KBM-7 (cell line): ENCODE measurements around the gene FBXL5.

ENCODE experiments used
- DNase-seq: peaks from one replicate; pipeline ENCODE4 v3.0.0-alpha.2; 2015
- in situ Hi-C: fragments of 300-500 bp; cut with MboI; formaldehyde crosslinking; loops from 2 replicates; pipeline ENCODE4 v1.14.3; 2020; ENCODE audit warnings: low sequenced_read_pairs, low pct_unique_long_range_greater_than_20kb, mixed read lengths

The FBXL5 gene

GRCh38 chr4:15587649-15588048, 67.5 kb downstream of the FBXL5 start:
- in situ Hi-C loops = no loop called here
- DNase-seq = no peak

GRCh38 chr4:15586066-15586465, 69.1 kb downstream of the FBXL5 start:
- in situ Hi-C loops = no loop called here
- DNase-seq = no peak

- DNase-seq = no peak
- in situ Hi-C loops = no loop called here
Measured at GRCh38 chr4:15585331-15585730, 69.8 kb downstream of the FBXL5 start.

- in situ Hi-C loops = no loop called here
- DNase-seq = no peak
Measured at GRCh38 chr4:15584785-15585184, 70.4 kb downstream of the FBXL5 start.

- DNase-seq = no peak
- in situ Hi-C loops = no loop called here
Measured at GRCh38 chr4:15577508-15577907, 77.6 kb downstream of the FBXL5 start.

GRCh38 chr4:15575966-15576365, 79.2 kb downstream of the FBXL5 start:
- no peak for DNase-seq
- in situ Hi-C loops = no loop called here

GRCh38 chr4:15569746-15570145, 85.4 kb downstream of the FBXL5 start:
- DNase-seq = no peak
- in situ Hi-C loops = no loop called here

GRCh38 chr4:15568821-15569220, 86.3 kb downstream of the FBXL5 start:
- in situ Hi-C loops = no loop called here
- DNase-seq = no peak

GRCh38 chr4:15563871-15564270, 91.3 kb downstream of the FBXL5 start:
- in situ Hi-C loops = no loop called here
- no peak for DNase-seq

GRCh38 chr4:15562623-15563022, 92.5 kb downstream of the FBXL5 start:
- DNase-seq = no peak
- in situ Hi-C loops = no loop called here

- in situ Hi-C loops = no loop called here
- no peak for DNase-seq
Measured at GRCh38 chr4:15562114-15562513, 93.0 kb downstream of the FBXL5 start.

GRCh38 chr4:15558561-15558960, 96.6 kb downstream of the FBXL5 start:
- in situ Hi-C loops = no loop called here
- no peak for DNase-seq

- DNase-seq = no peak
- in situ Hi-C loops = no loop called here
Measured at GRCh38 chr4:15557786-15558550, 97.2 kb downstream of the FBXL5 start.

- DNase-seq = no peak
- in situ Hi-C loops = no loop called here
Measured at GRCh38 chr4:15556511-15557092, 98.6 kb downstream of the FBXL5 start.
